Hematopoietic multipotent progenitor cell treated with erythropoietin and hydrocortisone succinate and interleukin-3 and kit ligand, for 15 days (in vitro differentiated cells): ENCODE data around the gene LPP.

Experiments used
- DNase-seq: peaks from one replicate; pipeline ENCODE4 v3.0.0-alpha.2; 2015; ENCODE audit warnings: low spot score

Gene LPP

DNA sequence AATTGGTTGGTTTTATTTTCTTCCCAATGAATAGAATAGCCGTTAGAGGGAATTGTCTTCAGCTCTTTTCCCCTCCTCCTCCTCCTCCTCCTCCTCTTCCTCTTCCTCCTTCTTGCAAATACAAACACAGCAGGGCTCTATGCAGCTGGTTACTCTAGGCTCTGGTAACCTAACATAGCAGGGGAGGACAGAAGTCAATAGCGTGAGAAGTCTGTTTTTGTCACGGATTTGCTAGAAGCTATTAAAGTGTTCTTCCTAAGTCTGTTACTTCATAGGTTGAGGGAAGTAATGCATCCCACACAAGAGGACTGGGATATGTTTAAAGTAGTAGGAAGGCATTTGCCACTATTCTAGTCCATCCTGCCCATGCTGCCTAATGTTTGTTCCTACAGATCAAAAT is 643.1 kb downstream of the LPP start:
- DNase-seq, result no peak

DNA sequence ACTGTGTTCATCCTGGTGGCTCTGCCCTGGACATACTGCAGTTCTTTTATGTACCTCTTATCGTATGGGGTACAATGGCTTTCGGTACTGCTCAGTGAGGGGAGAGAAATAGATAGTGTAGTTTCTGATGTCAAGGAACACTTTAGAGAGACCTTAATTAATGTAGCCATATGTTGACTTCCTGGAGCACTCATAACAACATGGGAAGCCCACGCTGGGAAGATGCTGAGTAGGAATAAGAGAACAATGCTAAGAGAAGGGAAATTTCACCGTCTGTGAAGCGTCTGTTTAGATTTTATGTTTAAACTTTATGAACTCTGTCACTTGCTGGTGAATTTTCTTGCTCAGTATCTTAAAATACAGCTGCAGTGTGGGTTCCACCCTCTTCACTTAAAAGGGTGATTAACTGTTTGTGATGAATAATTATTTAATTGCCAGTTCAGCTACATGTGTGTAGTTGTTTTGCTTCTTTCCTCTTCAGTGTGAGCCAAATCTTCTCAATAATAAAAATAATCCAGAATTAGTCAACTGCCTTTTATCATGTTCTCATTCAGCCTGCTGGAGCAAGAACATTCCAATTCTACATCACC is 644.7 kb downstream of the LPP start:
- DNase-seq, result no peak

DNA sequence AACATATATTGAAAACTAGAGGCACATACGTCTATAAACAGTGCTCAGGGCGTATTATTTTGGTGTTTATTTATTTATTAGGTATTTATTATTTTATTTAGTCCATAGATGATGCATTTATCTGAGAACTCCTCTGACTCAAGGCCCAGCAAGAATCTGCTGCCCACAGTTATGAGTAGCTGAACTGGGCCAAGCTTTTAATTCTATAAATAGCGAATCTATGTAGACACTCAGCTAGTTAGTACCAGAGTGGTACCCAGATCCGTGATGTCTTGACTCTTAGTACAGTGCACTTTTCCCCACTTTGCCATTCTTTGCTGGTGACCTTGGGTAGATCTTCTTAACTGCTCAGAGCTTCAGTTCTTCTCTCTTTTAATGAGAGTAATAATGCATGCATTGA is 647.4 kb downstream of the LPP start:
- DNase-seq, result no peak

- no peak for DNase-seq
These were observed 648.7 kb downstream of the LPP start for GRCh38 chr3:188802645-188803044.

- DNase-seq, result no peak
These were observed 653.0 kb downstream of the LPP start for GRCh38 chr3:188807006-188807405.

DNA sequence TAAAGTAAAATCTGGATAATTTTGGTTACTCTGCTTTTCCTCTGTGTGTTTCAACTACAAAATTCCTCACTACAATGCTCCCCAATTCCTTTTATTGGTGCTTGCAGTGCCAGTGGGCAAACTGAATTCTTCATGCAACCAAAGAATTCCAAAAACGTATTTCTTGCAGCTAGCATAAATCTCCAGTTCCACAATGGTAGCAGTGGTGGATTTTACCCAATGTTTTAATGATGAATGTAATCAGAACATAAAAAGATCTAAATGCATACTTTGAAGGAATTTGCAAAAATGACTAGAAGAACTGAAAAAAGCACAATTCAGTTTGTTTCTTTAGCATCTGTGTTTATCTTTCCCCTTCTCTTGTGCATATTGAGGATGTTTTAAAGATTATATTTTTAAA is 658.2 kb downstream of the LPP start:
- DNase-seq, result no peak

DNA sequence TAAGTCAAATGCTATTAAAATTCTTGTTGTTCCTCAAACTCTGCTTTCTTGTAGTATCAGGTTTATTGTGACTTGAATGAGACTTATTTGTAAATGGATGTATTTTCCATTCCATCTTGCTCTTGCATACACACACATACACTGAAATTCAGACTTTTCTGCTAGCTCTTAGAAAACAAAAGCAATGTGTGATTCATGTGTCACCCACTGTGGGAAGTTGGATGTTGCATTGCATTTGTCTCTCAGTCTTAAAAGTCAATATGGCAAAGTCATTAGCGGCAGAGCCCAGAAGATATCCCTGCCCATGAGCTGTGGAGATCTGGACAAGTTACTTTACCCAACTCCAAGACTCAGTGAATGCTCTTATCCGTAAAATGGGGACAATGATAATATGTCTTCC is 660.6 kb downstream of the LPP start:
- DNase-seq, result no peak

- no peak for DNase-seq
These were observed 663.4 kb downstream of the LPP start for GRCh38 chr3:188817103-188817934.

DNA sequence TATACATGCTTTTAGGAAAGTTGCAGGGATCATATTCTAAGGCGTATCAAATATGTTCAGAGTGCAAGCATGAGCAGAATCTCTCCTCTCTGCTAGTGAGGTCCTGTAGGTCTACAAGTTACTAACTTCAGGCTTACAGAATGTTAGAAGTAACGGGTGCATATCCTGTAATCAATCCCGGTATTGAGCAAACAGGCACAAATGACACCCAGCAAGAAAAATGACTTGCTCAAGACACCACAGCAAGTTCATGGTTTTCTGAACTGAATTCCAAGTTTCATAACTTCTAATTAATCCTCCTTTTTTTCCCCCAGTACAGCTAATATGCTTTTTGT is 663.9 kb downstream of the LPP start:
- no peak for DNase-seq

DNA sequence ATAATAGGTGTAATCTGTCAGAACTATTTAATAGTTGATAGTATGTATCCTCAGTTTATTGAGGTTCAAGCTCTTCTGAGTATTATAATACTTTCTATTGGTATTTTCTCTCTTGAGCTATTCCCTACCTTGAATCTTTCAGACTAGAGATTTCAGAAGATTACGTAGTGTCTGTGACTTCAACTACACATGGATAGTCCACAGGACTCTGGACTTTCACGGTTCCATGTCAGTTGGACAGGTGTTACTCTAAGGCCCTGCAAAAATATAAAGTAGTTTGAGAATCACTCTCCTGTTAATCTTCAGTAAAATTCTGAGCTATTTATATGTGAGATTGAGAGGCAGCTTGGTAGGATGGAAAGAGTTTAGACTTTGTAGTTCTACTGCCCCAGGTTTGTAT is 664.3 kb downstream of the LPP start:
- DNase-seq, result no peak

- DNase-seq, result no peak
These were observed 666.0 kb downstream of the LPP start for GRCh38 chr3:188819939-188820338.

DNA sequence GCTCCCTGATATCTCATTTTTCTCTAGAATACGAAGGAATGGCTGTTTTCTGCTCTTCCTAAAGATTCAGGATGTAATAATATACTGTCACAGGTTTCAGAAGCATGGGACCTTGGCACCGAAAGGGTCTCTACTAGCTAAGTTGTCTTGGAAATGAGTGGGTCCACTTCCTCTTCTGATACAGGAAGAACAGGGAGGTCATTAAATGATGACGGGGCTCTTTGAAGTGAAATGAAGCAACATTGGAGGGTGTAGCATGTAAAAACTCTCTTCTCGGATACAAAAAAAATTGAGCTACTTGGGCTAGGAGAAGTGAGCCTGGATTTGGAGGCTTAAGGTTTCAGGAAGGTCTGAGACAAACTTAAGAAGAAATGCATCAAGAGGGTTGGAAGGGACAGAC is 668.0 kb downstream of the LPP start:
- DNase-seq, result no peak

DNA sequence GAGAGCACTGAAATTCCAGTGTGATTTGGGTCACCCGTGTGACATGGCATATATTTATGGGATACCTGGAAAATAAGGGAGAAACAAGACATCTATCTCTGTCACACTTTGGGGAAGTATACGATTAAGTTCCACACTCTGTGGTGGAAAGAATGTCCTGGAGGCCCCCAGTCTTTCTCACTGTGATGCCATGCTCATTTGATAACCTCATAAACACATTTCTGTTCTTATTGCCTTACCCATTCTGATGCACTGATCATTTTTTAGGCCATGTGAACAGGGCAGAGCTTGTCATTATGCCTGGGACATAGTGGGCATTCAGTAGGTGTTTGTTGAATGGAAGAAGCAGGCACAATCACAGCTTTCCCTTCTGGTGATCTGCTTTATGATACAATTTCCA is 668.5 kb downstream of the LPP start:
- DNase-seq, result no peak

- no peak for DNase-seq
These were observed 670.6 kb downstream of the LPP start for GRCh38 chr3:188824566-188824965.

GRCh38 chr3:188825901-188826300 is 671.9 kb downstream of the LPP start:
- no peak for DNase-seq

- no peak for DNase-seq
These were observed 672.6 kb downstream of the LPP start for GRCh38 chr3:188826574-188826973.

GRCh38 chr3:188827103-188827502 is 673.1 kb downstream of the LPP start:
- DNase-seq, result no peak

DNA sequence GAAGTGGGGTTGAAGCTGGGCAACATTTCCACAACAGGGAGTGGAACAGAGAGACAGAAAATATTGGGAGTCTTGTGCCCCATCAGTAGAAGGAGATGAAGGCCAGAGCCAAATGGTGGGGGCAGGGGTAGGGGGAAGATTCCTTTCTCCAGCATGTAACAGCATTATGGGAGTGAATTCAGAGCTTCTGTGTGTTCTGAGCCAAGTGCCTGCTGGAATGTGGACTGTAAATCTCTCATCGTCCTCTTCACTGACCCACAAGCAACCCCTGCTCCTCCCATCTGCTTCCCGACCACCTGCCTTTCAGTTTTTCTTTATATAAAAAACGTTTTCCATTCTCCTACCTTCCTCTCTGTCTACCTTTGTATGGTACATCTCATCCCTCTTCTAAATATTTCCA is 673.6 kb downstream of the LPP start:
- no peak for DNase-seq

DNA sequence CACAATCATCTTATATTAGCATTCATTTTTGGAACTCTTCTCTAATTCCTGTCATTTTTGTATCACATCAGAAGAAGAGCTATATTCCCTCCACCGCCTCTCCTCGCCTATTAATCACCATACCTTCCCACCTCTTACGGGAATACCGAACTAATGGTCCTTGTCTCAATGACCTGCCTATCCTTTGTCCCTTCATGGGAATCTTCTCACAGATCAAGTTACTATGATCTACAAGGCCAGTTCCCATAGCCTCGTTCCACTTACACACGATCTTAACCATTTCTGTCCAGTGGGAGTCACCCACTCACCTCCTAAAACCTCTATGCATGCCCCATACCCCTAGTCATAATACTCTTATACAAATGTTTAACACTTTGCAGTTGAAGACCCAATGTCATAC is 675.2 kb downstream of the LPP start:
- DNase-seq, result no peak

DNA sequence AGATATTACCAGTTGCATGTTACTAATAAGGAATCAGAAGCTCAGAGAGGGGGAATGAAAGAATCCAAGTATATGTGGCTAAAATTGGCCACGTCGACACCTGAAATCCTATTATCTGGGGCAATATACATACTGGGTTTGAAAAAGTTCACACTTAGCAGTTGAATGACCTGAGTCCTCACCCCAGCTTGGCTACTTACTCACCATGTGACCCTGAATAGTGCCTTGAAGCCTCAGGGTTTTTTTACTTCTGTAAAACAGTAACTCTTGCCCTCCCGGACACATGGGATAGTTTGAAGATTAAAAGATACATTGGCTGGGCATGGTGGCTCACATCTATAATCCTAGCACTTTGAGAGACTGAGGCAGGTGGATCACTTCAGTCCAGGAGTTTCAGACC is 675.6 kb downstream of the LPP start:
- no peak for DNase-seq

DNA sequence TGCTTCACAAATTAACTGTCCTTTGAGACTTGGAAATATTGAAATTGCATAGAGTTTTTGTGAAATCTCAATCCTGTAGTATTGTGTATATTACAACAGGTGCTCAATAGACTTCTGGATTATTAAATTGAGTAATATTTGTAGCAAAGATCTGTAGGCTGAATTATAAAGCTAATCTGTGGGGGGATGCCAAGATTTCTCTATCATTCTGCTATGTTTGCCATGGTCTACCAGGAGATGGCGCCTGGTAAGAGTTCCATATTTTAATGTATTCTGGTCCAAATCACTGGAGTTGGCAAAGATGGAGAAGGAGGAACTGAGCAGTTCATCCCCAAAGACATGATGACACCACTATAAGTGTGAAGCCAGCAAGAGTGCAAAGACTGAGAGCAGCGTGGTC is 676.9 kb downstream of the LPP start:
- DNase-seq, result no peak

GRCh38 chr3:188832146-188832545 is 678.2 kb downstream of the LPP start:
- no peak for DNase-seq

GRCh38 chr3:188832961-188833721 is 679.2 kb downstream of the LPP start:
- DNase-seq, result no peak
